Retinal pigment epithelial cell (primary cell): Measurements from ENCODE around the gene TIMM44.

ENCODE experiments used
- DNase-seq: peaks from one replicate; pipeline ENCODE4 v3.0.0-alpha.2; 2010; ENCODE audit warnings: low read depth
- H3K4me3 ChIP-seq: 2 replicates; pipeline ENCODE4 v1.5.1; 2011; ENCODE audit warnings: mild to moderate bottlenecking, low read length, control low read depth, moderate library complexity
- CTCF ChIP-seq: conservative IDR thresholded peaks from 2 replicates; pipeline ENCODE4 v1.5.1; 2011; ENCODE audit warnings: low read depth, low read length, control low read depth, inconsistent platforms

TIMM44 gene

GRCh38 chr19:7879111-7879807, 64.2 kb downstream of the TIMM44 start:
- TF ChIP-seq CTCF = no peak
- DNase-seq = no peak

GRCh38 chr19:7877249-7877836, 66.1 kb downstream of the TIMM44 start:
- no peak for DNase-seq
- TF ChIP-seq CTCF = no peak
- H3K4me3 ChIP-seq = no peak overlapping the region

More at GRCh38 chr19:7879111-7879807, 64.2 kb downstream of the TIMM44 start:
- no peak overlapping the region for H3K4me3 ChIP-seq
